ENCODE measurements around the gene ARMH3. TPM values are rescaled to one million over a fixed set of nuclear protein-coding genes. Genes with fewer than 3 reads are reported as not detected.

The ARMH3 gene
- total RNA-seq, 1 donor from 2014 or later = 26.4 TPM

DNA sequence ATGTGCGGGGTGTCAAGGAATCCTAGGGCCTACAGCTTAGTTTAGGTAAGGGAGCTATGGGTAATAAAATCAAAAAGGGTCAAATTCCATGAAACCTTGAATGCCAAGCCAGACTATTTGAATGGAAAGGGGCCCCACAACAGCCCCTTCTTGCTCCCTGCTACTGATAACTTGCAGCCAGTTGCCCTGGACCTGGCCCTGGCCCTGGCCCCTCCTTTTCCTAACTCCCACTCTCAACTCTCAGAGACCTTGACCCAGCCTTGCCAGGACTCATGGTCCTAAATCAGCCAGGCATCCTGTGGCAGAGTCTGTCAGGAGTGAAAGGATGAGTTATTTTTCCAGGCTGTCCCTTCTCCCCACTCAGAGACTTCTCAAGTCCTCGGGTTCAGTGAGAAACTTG is 218.2 kb downstream of the ARMH3 start:
- intact Hi-C loops (cut with micrococcal nuclease) = loop anchor here (10.0 kb wide), 1 partner anchor 557 kb away; the partner anchor contains the start of gene NFKB2

DNA sequence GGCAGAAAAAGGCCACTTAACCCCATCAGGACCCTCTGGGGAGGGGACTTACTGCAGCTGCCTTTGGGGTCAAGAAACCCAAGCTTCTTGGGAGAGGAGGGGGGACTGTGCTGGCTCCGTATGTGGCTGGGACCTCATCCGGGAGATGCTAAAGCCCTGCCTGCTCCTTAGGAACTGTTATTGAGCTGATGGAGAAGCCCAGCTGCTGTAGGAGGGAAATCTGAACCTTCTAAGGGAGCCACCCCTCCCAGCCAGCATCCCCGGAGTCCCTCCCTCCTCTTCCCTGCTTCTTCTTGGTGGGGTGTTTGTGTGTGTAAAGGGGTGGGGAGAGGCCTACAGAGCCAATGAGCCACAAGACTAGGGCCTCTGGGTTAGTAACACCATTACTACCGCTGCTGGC is 220.6 kb downstream of the ARMH3 start:
- intact Hi-C loops (cut with micrococcal nuclease) = loop anchor here (10.0 kb wide), 1 partner anchor 559 kb away; the partner anchor contains the start of gene NFKB2

DNA sequence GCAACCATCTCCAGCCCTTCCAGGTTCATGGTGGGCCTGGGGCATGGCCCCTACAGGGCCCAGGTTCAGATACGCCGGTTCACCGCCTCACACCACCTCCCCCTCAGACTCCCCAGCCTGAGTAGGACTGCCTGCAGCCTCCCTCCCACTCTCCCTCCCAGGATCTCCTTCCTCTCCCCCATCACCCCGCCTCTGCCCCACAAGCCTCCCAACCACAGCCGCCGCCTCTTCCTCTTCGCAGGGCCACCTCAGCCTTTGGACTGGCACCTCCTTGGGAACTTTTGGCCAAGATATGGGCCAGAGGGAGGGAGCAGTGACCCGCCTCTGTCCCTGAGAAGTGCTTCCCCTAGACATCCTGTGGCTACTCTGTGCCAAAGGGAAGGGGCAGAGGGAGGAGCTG is 221.6 kb downstream of the ARMH3 start:
- intact Hi-C loops (cut with micrococcal nuclease) = loop anchor here (5.0 to 10.0 kb wide), 2 partner anchors 283 to 560 kb away; partner anchors contain the start of gene NFKB2

DNA sequence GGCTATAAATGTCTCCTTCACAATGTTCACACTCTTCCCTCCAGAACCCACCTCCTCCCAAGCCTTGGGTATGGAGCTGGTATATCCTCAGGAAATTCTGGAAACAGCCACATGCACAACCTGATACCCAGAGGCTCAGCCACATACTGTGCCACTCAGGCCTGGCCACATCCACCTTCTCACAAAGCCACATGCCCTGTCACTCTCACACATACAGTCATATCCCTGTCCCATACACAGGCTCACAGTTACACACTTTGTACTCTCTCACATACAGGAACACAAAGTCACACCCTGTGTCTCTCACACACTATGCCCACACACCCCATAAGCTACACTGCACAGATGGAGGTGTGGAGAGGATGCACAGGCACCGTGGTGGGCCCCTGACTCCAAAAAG is 222.5 kb downstream of the ARMH3 start:
- intact Hi-C loops (cut with micrococcal nuclease) = loop anchor here (5.0 to 10.0 kb wide), 2 partner anchors 284 to 561 kb away; partner anchors contain the start of gene NFKB2

DNA sequence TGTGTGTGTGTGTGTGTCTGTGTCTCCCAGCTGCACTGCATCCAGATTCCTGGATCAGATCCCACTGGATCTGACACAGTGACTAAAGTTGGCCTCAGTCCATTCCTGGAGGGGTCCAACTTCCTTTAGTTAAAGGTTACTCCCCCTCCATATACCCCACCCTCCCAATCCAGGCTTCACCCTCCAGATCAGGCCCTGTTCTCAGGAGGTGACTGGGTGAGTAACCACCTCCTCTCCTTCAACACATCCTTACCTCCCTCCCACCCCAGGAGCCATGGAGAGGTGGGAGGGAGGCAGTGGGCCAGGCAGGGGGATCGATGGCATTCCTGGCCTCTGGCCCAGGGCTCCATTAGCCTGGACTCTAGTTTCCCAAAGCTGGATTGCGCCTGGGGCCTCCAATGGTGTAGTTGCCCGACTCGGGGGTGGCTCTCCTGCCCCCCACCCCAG is 223.6 kb downstream of the ARMH3 start:
- intact Hi-C loops (cut with micrococcal nuclease) = loop anchor here (5.0 to 10.0 kb wide), 2 partner anchors 285 to 562 kb away; partner anchors contain the start of gene NFKB2

DNA sequence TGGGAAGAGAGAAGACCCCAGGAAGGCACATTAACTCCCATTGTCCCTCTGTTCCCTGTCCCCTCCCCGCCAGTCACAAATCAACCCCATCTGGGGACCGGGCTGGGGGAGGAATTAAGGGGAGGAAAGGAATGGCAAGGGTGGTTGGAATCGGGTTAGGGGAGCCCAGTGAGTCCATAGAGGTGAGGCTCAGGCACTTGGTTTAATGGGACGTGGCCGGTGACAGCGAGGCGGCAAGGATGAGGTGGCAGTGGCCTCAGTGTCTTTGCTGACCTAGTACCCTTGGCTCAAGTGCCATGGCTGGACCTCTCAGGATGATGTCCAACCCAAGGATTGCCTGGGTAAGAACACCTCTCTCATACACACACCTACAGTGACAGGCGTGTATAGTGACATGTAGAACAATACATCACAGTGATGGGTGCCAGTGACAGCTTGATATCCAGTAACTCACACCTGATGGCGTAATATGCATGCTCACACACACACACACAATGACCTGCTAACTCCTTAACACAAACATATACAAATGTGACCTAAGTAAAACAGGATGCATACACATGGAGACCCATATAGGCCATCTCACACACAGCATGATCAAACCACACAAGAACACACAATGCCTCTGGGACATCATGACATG is 224.7 kb downstream of the ARMH3 start:
- intact Hi-C loops (cut with micrococcal nuclease) = loop anchor here (2.0 to 10.0 kb wide), 3 partner anchors 286 to 672 kb away; partner anchors contain the start of genes ACTR1A, NFKB2 and SUFU

DNA sequence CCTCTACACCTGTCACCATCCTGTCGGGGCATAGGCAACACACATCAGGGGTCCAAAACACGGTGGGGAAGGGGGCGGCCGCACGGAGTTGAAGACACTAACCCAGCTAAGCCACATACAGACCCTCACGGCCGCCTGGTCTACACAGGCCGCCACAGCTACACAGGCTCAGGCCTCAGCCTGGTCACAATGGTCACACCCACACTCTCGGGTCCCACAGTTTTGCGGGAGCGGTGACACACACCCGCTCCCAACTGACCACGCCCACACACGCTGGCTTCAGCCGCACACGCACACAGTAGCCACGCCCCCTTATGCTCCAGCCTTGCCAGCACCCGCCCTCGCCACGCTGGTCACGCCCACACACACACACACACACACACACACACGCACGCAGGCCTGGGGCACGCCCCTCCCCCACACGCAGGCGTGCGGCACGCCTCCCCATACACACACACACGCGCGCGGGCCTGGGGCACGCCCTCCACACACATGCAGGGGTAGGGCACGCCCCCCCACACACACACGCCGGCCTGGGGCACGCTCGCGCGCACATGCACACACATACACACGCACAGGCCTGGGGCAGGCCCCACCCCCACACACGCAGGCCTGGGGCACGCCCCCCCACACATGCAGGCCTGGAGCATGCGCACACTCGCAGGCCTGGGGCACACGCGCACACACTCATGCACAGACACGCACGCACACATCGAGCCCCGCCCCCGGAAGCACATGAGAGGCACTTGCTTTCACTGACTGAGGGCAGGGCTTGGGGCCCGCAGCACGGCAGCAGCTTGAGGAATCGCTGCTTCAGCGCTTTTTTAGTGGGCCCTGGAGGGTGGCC is 225.4 kb downstream of the ARMH3 start:
- intact Hi-C loops (cut with micrococcal nuclease) = loop anchor here (1.0 to 10.0 kb wide), 4 partner anchors 12 to 672 kb away; partner anchors contain the start of genes ACTR1A, NFKB2, OGA and SUFU

DNA sequence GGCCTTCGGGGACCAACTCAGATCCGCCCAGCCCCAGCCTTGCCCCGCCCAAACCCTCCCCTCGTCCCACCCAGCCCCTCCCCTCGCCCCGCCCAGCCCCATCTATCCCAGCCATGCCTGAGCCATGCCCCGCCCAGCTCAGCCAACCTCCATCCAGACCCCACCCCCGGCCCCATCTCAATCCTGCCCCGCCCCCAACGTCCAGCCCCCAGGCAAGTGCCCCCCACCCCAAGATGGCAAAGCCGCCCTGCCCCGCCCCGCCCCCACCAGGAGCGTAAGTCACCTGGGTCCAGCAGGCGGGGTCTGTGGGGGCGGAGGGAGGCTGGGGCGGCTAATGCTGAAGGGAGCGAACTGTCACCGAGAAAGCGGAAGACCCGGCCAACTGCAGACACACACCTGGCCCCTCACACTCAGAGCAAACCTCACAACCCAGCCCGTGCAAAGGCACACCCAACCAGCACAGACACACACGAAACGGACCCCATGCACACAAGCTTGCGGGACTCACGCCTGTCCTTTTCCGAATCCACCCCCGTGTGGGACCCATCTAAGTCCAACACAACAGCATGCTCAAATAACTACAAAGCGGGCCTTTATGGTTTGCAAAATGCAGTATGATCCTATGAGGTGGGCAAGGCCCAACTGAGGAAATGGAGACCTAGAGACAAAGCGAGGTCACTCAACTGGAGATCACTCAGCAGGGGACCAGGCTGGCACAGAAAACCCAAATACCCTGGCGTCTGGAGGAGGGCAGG is 226.2 kb downstream of the ARMH3 start:
- intact Hi-C loops (cut with micrococcal nuclease) = loop anchor here (1.0 to 10.0 kb wide), 4 partner anchors 11 to 673 kb away; partner anchors contain the start of genes ACTR1A, NFKB2, OGA and SUFU

DNA sequence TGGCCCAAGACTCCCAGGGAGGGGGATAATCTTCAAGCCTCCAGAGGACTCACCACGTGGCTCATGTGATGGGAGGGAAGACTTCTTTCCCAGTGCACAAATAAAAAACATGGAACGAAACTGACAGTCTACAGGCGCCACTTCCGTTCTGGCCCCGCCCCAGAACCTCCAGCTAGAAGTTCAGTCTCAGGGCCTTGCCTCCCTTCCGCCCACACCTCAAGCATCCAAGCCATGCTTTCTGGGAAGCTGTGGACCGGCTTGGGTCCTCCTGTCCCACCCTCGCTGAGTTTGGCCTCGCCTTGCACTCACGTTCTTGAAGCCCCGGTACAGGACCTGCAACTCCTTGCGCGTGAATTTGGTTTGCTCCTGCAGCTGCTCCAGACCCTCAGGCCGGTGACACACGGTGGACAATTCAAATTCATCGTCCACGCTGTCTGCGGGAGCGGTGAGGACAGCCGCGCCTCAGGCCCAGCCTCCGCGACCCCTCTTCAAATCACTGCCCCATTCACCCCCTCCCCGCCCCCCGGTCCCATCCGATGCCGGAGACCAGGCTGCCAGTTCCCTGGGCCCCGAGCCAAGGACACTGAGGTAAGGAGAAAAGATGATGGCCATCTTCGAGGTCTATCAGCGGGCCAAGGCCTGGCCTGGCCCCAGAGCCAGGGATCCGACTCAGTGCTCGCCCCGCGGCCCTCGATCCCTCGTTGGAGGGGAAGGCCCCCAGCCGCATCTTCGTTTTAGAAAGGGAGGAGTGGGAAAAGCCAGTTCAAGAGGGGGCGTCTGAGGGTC is 227.0 kb downstream of the ARMH3 start:
- intact Hi-C loops (cut with micrococcal nuclease) = no loop called here

DNA sequence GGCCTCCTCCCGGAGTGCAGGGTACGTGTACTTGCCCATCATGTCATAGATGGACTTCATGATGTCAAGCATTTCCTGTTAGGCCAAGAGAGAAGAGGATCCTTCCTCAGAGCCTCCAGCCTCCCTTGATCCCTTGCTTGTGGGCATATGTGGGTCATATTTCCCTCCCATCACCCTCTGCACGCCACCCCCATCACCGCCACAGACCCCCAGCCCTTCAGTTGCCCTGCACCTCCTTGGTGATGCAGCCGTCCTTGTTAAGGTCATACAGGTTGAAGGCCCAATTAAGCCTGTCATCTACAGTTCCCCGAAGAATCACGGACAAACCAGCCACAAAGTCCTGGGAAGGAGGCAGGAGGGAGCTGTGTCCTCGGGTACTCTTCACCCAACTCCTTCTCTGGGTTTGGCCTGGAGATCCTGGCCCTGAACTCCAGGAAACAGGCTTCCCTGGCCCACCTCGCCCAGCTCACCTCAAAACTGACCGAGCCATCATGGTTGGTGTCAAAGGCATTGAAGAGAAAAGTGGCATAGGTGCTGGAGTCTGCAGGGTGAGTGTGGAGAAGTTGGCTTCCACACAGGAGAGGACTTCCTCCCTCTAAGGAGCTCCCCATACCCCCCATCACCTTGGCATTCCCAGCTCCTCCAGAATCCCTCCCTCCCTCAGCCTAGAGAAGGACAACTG is 227.9 kb downstream of the ARMH3 start:
- intact Hi-C loops (cut with micrococcal nuclease) = no loop called here

DNA sequence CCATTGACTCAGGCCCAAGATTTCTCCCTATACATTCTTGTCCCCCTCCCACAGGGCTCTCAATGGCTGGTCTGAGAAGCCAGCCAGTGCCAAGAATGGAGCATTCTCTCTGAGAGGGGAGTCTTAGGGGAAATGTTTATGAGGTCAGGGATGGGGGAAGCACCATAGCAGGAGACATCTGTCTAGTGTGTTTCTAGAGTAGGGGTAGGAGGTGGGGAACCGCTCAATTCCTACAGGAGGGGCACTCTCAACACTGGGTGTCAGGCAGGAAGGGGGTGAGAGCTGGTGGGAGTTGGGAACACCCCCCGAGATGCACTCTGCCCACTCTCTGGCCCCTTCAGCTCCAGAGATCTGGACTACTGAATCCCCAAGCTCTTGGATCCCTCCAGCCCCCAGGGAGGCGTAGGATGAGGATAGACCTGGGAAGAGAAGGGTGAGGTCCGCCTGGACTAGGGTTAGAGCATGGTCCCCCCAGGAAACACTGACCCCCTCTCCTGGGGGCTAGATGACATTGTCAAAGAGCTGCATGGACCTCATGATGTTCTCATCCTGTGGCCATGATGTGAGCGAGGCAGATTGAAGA is 229.0 kb downstream of the ARMH3 start:
- intact Hi-C loops (cut with micrococcal nuclease) = no loop called here

DNA sequence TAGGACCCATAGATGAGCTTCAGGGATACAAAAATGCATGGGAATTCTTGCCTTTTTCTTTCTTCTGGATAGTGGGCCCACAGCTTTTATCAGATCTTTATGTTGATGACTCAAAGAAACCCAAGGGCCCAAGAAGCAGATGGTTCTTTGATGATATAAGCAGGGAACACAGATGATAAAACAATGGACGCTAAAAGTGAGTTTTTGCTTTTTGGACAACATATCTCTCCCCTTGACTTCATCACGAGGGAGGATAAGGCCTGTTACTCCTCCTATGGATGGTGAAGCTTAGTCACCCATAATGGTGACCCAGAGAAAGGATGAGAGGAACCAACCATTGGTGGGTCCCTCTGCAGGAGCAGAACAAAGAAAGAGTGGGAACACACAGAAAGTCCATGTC is 231.2 kb downstream of the ARMH3 start:
- intact Hi-C loops (cut with micrococcal nuclease) = no loop called here

DNA sequence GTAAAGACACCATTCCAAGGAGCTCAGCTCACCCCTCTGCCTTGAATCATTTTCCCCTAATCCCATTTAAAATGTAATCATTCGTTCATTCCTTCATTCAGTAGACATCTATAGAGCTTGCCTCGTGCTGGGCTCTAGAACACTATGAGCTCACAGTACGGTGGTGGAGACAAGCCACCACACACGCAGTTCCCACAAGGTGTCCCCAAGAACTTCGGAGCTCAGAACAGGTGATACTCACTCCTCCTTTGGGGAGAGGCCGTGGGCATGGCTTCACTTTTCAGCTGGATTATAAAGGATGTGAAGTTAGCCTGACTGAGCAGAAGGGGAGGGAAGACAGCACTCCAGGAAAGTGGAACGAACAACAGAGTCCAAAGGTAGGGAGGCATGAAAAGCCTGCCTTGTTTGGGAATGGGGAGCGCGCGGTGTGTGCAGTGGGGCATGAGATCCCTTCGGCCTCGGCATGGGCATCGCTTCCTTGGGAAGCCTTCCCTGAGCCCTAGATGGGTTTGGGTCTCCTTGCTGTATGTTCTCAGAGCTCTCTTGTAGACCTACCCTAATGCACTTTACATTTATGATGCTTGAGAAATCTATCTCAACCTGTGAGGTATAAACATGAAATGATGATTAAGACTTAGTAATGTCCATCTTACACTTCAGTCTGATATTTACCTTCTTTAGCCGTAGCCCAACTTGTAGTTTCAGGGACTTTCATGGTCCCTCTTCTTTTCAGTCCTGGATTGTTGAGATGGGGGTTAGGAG is 236.9 kb downstream of the ARMH3 start:
- intact Hi-C loops (cut with micrococcal nuclease) = loop anchor here (1.0 to 10.0 kb wide), 7 partner anchors 11 to 826 kb away; partner anchors contain the start of genes ACTR1A, ARMH3, GBF1 and NOLC1

DNA sequence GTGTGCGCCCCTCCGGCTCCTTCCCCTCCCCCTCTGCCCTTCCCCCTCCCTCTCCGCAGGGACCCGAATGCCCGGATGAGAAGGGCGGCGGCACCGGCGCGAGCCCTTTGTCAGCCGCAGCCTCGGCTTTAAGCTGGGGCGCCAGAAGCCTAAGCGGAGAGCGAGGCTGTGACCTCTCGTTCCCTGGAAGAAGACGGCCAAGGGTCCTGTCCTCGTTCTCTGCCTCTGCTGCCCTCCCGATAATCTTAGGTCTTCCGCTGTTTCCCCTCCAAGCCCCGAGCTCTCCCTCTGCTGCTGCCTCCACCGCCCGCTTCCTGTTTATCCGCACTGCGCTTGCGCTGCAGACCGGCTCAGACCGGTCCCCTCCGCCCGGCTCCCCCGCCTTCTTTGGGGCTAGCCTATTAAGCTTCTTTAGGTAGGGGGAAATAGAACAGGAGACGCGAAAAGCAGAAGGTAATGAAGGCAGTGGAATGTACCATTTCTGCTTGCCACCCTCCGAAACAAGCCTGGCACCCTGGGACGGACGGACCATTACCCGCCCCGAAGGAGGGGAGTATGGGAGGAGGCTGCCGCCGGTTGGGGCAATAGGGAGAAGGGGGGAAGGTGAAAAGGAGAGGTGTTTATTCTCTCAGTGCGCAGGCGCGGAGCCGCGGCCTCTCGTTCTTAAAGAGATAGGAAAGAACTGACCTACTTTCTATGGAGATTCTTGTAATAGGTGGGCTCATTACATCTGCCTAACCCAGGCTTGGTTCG is 237.7 kb downstream of the ARMH3 start, which contains the start of gene OGA:
OGA (minus strand) TSS at position 326 of the 753 bp plus-strand sequence. CDS start 422 bp downstream, outside the sequence.
- intact Hi-C loops (cut with micrococcal nuclease) = loop anchor here (1.0 to 10.0 kb wide), 7 partner anchors 12 to 827 kb away; partner anchors contain the start of genes ACTR1A, ARMH3, GBF1 and NOLC1

DNA sequence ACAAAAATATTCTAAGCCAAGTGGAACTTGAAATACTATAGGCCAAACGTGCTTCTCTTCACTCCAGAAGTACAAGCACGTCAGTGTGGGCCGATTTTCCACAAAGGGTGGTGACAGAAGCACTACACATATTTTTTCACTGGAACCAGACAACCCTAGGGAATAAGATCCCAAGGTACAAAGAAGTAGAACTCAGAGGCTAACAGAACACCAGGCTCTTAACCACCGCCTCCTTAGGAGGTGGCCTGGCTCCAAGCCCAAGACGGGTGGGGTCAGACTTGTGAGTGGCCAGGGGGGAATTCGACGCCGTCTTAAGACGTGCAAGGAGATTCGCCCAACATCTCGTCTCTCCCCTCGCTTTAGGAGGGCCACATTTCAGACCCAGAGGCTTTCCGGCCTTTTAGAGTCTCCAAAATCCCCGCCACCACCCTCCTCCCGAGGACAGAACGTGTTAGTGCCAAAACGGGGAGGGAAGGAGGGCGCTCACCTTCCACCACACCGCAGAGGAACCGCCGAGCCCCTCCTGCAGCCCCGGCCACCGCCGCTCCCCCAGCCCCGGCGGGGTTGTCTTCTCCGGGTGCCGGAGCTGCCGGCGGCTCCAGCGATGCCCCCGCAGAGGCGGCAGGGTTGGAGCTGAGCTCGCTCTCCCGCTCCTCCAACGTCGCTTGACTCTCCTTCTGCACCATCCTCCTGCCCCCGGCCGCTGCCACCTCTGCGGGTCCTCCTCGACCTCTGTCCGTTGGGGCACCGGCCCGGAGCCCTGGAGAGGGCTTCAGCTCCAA is 238.4 kb downstream of the ARMH3 start:
- intact Hi-C loops (cut with micrococcal nuclease) = loop anchor here (1.0 to 10.0 kb wide), 7 partner anchors 13 to 827 kb away; partner anchors contain the start of genes ACTR1A, ARMH3, GBF1 and NOLC1

DNA sequence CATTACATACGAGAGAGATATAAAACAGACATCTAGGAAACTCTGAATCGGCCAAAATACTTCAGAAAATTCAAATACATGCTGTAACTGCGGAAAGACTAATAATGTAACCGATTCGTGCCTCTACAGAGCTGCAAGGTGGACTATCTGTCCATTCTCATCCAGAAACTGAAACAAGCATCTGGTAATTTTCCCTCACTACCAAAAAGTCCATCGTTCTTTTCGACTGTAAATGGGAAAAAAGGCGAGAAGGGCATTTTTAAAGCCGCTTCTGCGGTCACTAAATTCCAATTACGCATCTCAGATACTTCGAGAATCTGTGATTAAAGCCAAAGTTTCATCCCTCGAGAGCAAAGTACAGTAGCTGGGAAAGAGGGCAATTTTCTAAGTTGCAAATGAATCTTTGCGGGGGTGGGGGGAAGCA is 239.0 kb downstream of the ARMH3 start:
- intact Hi-C loops (cut with micrococcal nuclease) = loop anchor here (10.0 kb wide), 2 partner anchors 428 to 828 kb away; partner anchors contain the start of genes GBF1, PITX3 and TRIM8

All from T-helper 2 cell treated with Interferon-gamma antibody and Interleukin-4, amounts not matched to agents 100 ng/mL and 5 ng/mL, for 36 hours (primary cell).